Measurements from ENCODE around the gene EFCAB8.

DNA sequence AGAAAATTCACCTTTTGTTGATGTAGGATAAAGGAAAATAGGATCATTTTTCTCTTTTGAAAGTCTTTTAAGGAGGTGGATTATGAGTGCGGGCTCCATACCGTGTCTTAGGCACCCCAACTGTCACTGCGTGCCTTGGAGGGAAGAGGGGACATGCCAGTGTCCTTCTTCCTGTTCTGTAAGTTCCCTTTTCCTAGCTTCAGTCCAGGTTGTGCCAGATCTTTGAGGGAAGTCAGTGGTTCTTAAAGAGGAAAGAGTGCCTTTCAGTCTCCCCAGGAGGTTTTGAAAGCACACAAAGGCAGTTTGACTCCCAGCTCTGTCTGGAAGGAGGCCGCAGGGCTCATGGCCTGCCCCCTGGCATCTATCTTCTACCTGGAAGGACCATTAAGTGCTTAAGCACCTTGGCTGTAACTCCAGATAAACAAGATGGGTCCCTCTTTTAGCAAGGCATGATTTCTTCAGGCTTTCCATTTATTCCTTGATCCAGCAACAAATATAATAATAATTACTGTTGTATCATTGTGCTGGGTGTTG lies 13.0 kb downstream of the EFCAB8 start:
- no peak for TF ChIP-seq POLR2A (IDR thresholded peaks at IDR 0.05)
- no peak for TF ChIP-seq CTCF (IDR thresholded peaks at IDR 0.05)
- TF ChIP-seq POLR2AphosphoS5 (IDR thresholded peaks at IDR 0.05; ENCODE audit: insufficient read depth in 1 of 2, low read depth in 1 of 2) = no peak

All from vagina (tissue), 2 donors.